Left lung (tissue), 10 donors: ENCODE results near the gene ATF6. TPM values are rescaled to one million over a fixed set of nuclear protein-coding genes. Genes with fewer than 3 reads are reported as not detected.

ENCODE experiments used
- ATAC-seq: fragments of 200-7000 bp; cut with Tn5 transposase; one replicate; pipeline ENCODE4 v1.9.1; 2020; ENCODE audit warnings: moderate library complexity
- DNase-seq, 4 donors: peaks; one replicate each; pipeline ENCODE4 v3.0.0-alpha.2; 2013 to 2020
- H3K27ac ChIP-seq, 2 donors: fragments of 200-600 bp; sonication (generic) in 1 of 2; one replicate each; pipeline versions ENCODE4 v1.5.0 to v1.8.0; 2020 to 2021
- H3K27me3 ChIP-seq, 2 donors: fragments of 200-600 bp; sonication (generic) in 1 of 2; one replicate each; pipeline versions ENCODE4 v1.5.0 to v1.8.0; 2020 to 2021
- H3K36me3 ChIP-seq, 2 donors: fragments of 200-600 bp; sonication (generic) in 1 of 2; one replicate each; pipeline versions ENCODE4 v1.5.0 to v1.8.0; 2020 to 2021
- H3K4me1 ChIP-seq, 2 donors: fragments of 200-600 bp; one replicate each; pipeline ENCODE4 v1.8.0; 2021
- H3K4me3 ChIP-seq, 2 donors: fragments of 200-600 bp; sonication (generic) in 1 of 2; one replicate each; pipeline versions ENCODE4 v1.5.0 to v1.8.0; 2020 to 2021; ENCODE audit warnings: mild to moderate bottlenecking in 1 of 2
- H3K9me3 ChIP-seq, 2 donors: fragments of 200-600 bp; sonication (generic) in 1 of 2; one replicate each; pipeline versions ENCODE4 v1.5.0 to v1.8.0; 2020 to 2021
- CTCF ChIP-seq, 2 donors: fragments of 200-600 bp; sonication (generic) in 1 of 2; IDR thresholded peaks; one replicate each; pipeline versions ENCODE4 v1.5.0 to v1.8.0; 2021; ENCODE audit warnings: antibody characterized with exemption in 2 of 2
- intact Hi-C, 2 donors: fragments of 100-400 bp; cut with DNase I; formaldehyde crosslinking; loops; one replicate each; pipeline versions ENCODE4 v1.11.2 to v1.14.2; 2022
- polyA plus RNA-seq, 6 donors: library from polyadenylated mRNA; unstranded; fragments of 120-200 nt; gene quantifications; one replicate each; pipeline ENCODE4 v1.2.1, GENCODE V29; 2013; ENCODE audit not compliant: insufficient read length in 6 of 6
- total RNA-seq, 2 donors: library from RNA; stranded (reverse); fragmentation: NEBNext Ultra II Directional; extraction: Animal tissue kit (Norgen Biotek cat#: 25700); gene quantifications; one replicate each; pipeline ENCODE4 v1.2.1, GENCODE V29; 2021
- donor health status: DM: no; HTN: yes; CAD: no.
- donor health status: DM: no; HTN: no; CAD: no.

ATF6 gene
- total and polyA plus RNA-seq, 8 donors: 26.3 to 32.6 (median 29.5) TPM

GRCh38 chr1:161869291-161869690, 103.2 kb downstream of the ATF6 start:
- intact Hi-C loops: no loop called here
- no peak for TF ChIP-seq CTCF (IDR thresholded peaks at IDR 0.05)
- no peak for ATAC-seq

GRCh38 chr1:161872506-161872905, 106.4 kb downstream of the ATF6 start:
- no peak for DNase-seq
- Histone ChIP-seq H3K27ac (no peak overlapping the region), H3K9me3 (no peaks in the 10 kb centered on the region), H3K4me1 (no peaks in the 10 kb centered on the region), H3K27me3 (no peaks in the 10 kb centered on the region), H3K4me3 (no peak overlapping the region), H3K36me3 (peaks cover 0 to 11% of the 10 kb centered on the region in 2 donors)
- no peak for ATAC-seq
- intact Hi-C loops: no loop called here
- TF ChIP-seq CTCF (IDR thresholded peaks at IDR 0.05): no peak

More at GRCh38 chr1:161869291-161869690, 103.2 kb downstream of the ATF6 start:
- Histone ChIP-seq H3K27me3 (no peaks in the 10 kb centered on the region), H3K4me3 (no peak overlapping the region), H3K36me3 (peaks cover 0 to 37% of the 10 kb centered on the region in 2 donors), H3K4me1 (no peaks in the 10 kb centered on the region), H3K27ac (no peak overlapping the region), H3K9me3 (no peaks in the 10 kb centered on the region)
- peak in 1 of 4 donors; percentile 6 for DNase-seq

GRCh38 chr1:161879261-161879660, 113.1 kb downstream of the ATF6 start:
- Histone ChIP-seq H3K36me3 (no peaks in the 10 kb centered on the region), H3K4me1 (no peaks in the 10 kb centered on the region), H3K27me3 (no peaks in the 10 kb centered on the region), H3K4me3 (no peak overlapping the region), H3K27ac (no peak overlapping the region), H3K9me3 (no peaks in the 10 kb centered on the region)
- intact Hi-C loops: no loop called here
- TF ChIP-seq CTCF (IDR thresholded peaks at IDR 0.05): no peak
- ATAC-seq (no peak), DNase-seq (no peak)

- TF ChIP-seq CTCF (IDR thresholded peaks at IDR 0.05): no peak
- Histone ChIP-seq H3K27me3 (no peaks in the 10 kb centered on the region), H3K4me1 (peaks cover 0 to 4% of the 10 kb centered on the region in 2 donors), H3K27ac (no peak overlapping the region), H3K36me3 (peaks cover 0 to 7% of the 10 kb centered on the region in 2 donors), H3K9me3 (no peaks in the 10 kb centered on the region), H3K4me3 (no peak overlapping the region)
- ATAC-seq (peak; percentile 89), DNase-seq (peak in 1 of 4 donors; percentile 7)
- intact Hi-C loops: no loop called here
These were observed 118.4 kb downstream of the ATF6 start for GRCh38 chr1:161884475-161884874.

GRCh38 chr1:161885003-161885402, 118.9 kb downstream of the ATF6 start:
- Histone ChIP-seq H3K27me3 (no peaks in the 10 kb centered on the region), H3K4me1 (peaks cover 0 to 4% of the 10 kb centered on the region in 2 donors), H3K4me3 (no peak overlapping the region), H3K27ac (no peak overlapping the region), H3K9me3 (no peaks in the 10 kb centered on the region), H3K36me3 (peaks cover 0 to 10% of the 10 kb centered on the region in 2 donors)
- intact Hi-C loops: no loop called here
- no peak for TF ChIP-seq CTCF (IDR thresholded peaks at IDR 0.05)
- ATAC-seq (peak; percentile 91), DNase-seq (peak in 1 of 4 donors; percentile 7)
